ENCODE results near the gene FMR1NB. TPM values are rescaled to one million over a fixed set of nuclear protein-coding genes. Genes with fewer than 3 reads are reported as not detected.

The FMR1NB gene
- total RNA-seq, 1 donor from 2014 or later = not detected

GRCh38 chrX:147950352-147950751 lies 30.8 kb upstream of the FMR1NB start:
- no peaks in the 10 kb centered on the region for H3K4me1 ChIP-seq
- no peaks in the 10 kb centered on the region for H3K27me3 ChIP-seq
- DNase-seq (ENCODE audit: low spot score in 2 of 2) = no peak
- H3K27ac ChIP-seq = no peak overlapping the region
- intact Hi-C loops (cut with DNase I) = no loop called here
- no peak overlapping the region for H3K4me3 ChIP-seq
- H3K9me3 ChIP-seq = no peaks in the 10 kb centered on the region
- TF ChIP-seq, protein P1, sequence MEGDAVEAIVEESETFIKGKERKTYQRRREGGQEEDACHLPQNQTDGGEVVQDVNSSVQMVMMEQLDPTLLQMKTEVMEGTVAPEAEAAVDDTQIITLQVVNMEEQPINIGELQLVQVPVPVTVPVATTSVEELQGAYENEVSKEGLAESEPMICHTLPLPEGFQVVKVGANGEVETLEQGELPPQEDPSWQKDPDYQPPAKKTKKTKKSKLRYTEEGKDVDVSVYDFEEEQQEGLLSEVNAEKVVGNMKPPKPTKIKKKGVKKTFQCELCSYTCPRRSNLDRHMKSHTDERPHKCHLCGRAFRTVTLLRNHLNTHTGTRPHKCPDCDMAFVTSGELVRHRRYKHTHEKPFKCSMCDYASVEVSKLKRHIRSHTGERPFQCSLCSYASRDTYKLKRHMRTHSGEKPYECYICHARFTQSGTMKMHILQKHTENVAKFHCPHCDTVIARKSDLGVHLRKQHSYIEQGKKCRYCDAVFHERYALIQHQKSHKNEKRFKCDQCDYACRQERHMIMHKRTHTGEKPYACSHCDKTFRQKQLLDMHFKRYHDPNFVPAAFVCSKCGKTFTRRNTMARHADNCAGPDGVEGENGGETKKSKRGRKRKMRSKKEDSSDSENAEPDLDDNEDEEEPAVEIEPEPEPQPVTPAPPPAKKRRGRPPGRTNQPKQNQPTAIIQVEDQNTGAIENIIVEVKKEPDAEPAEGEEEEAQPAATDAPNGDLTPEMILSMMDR (IDR thresholded peaks at IDR 0.05) = no peak
- H3K36me3 ChIP-seq = peaks cover 4 to 17% of the 10 kb centered on the region in 2 donors

- Histone ChIP-seq H3K9me3 (no peaks in the 10 kb centered on the region), H3K4me3 (no peak overlapping the region), H3K27ac (no peak overlapping the region), H3K36me3 (no peaks in the 10 kb centered on the region), H3K27me3 (no peaks in the 10 kb centered on the region), H3K4me1 (no peaks in the 10 kb centered on the region)
- TF ChIP-seq, protein P1 (IDR thresholded peaks at IDR 0.05) = no peak
- DNase-seq (ENCODE audit: low spot score in 2 of 2) = no peak
- intact Hi-C loops (cut with DNase I) = no loop called here
Observed at GRCh38 chrX:147953976-147954375, 27.2 kb upstream of the FMR1NB start.

DNA sequence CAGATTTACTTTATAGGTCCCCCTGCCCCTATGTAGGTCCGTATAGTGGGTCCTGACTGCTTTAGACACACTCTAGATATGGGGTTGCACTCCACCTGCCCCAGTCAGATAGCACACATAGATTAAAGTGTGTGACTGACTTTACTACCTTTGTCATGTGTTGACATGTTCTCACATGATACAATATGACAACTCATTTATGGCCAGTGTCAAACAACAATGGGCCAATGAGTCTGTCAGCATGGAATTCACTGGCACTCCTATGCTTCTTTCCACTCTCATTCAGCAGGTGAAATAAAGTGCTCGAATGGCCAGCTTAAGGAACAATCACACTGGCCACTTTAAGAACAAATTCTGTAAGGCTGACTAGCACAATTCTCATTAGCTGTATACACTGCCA lies 23.8 kb upstream of the FMR1NB start:
- DNase-seq (ENCODE audit: low spot score in 2 of 2) = no peak
- Histone ChIP-seq H3K4me1 (no peaks in the 10 kb centered on the region), H3K36me3 (no peaks in the 10 kb centered on the region), H3K27ac (no peak overlapping the region), H3K9me3 (no peaks in the 10 kb centered on the region), H3K27me3 (no peaks in the 10 kb centered on the region), H3K4me3 (no peak overlapping the region)
- TF ChIP-seq, protein P1 (IDR thresholded peaks at IDR 0.05) = no peak
- intact Hi-C loops (cut with DNase I) = no loop called here

GRCh38 chrX:147958291-147958690 lies 22.8 kb upstream of the FMR1NB start:
- Histone ChIP-seq H3K4me3 (no peak overlapping the region), H3K4me1 (no peaks in the 10 kb centered on the region), H3K36me3 (no peaks in the 10 kb centered on the region), H3K27me3 (no peaks in the 10 kb centered on the region), H3K9me3 (no peaks in the 10 kb centered on the region), H3K27ac (no peak overlapping the region)
- TF ChIP-seq, protein P1 (IDR thresholded peaks at IDR 0.05) = no peak
- intact Hi-C loops (cut with DNase I) = no loop called here
- no peak for DNase-seq (ENCODE audit: low spot score in 2 of 2)

GRCh38 chrX:147960722-147961121 lies 20.4 kb upstream of the FMR1NB start:
- no peak overlapping the region for H3K27ac ChIP-seq
- no peaks in the 10 kb centered on the region for H3K4me1 ChIP-seq
- TF ChIP-seq, protein P1 (IDR thresholded peaks at IDR 0.05) = no peak
- no peak for DNase-seq (ENCODE audit: low spot score in 2 of 2)
- H3K27me3 ChIP-seq = no peaks in the 10 kb centered on the region
- no peaks in the 10 kb centered on the region for H3K9me3 ChIP-seq
- no peak overlapping the region for H3K4me3 ChIP-seq
- intact Hi-C loops (cut with DNase I) = no loop called here
- H3K36me3 ChIP-seq = no peaks in the 10 kb centered on the region

DNA sequence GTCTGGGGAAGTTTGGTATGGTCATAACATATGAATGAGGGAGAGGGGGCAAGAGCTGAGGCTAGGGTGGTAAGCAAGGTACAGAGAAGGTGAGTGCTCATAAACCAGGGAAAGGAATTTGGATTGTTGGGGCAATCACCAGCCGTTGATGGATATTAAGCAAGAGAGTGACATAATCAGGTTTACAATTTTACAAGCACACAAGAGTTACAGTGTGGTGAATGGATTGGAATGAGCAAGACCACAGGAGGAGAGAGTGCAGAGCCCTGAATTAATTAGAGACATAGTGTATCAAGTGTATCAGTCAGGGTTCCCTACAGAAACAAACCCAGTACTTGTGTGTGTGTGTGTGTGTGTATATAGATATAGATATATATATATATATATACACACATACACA lies 18.7 kb upstream of the FMR1NB start:
- Histone ChIP-seq H3K4me3 (no peak overlapping the region), H3K27ac (no peak overlapping the region), H3K4me1 (no peaks in the 10 kb centered on the region), H3K36me3 (no peaks in the 10 kb centered on the region), H3K27me3 (no peaks in the 10 kb centered on the region), H3K9me3 (no peaks in the 10 kb centered on the region)
- TF ChIP-seq, protein P1 (IDR thresholded peaks at IDR 0.05) = no peak
- DNase-seq (ENCODE audit: low spot score in 2 of 2) = no peak
- intact Hi-C loops (cut with DNase I) = no loop called here
